22Rv1 (cell line): Measurements from ENCODE around the gene CDX2.

Experiments
- CTCF ChIP-seq: fragments of 450-650 bp; IDR thresholded peaks from 2 replicates; pipeline ENCODE4 v1.5.1; 2017; ENCODE audit warnings: mild to moderate bottlenecking
- ZFX ChIP-seq: fragments of 450-650 bp; IDR thresholded peaks from 2 replicates; pipeline ENCODE4 v1.6.1; 2017; ENCODE audit warnings: antibody characterized with exemption, borderline replicate concordance

GRCh38 chr13:28013482-28013881 is 44.4 kb upstream of the CDX2 start:
- TF ChIP-seq ZFX = no peak
- no peak for TF ChIP-seq CTCF
